ENCODE data around the gene TOP2A. TPM values are rescaled to one million over a fixed set of nuclear protein-coding genes. Genes with fewer than 3 reads are reported as not detected.

TOP2A gene
- total RNA-seq, 2 donors from 2014 or later, result 0.31 to 3.7 TPM

GRCh38 chr17:40358323-40359038 lies 59.2 kb downstream of the TOP2A start:
- peak overlapping the region in 1 of 2 donors; percentile 50 for H3K27ac ChIP-seq
- H3K9me3 ChIP-seq, result no peaks in the 10 kb centered on the region
- H3K4me3 ChIP-seq, result no peak overlapping the region
- H3K36me3 ChIP-seq, result peaks cover 31% of the 10 kb centered on the region
- peak; percentile 96 to 99 for TF ChIP-seq CTCF (IDR thresholded peaks at IDR 0.05)
- peaks cover 0 to 25% of the 10 kb centered on the region in 2 donors for H3K4me1 ChIP-seq
- no peaks in the 10 kb centered on the region for H3K27me3 ChIP-seq
- peak; percentile 95 for DNase-seq (ENCODE audit: low spot score)

GRCh38 chr17:40356990-40357881 lies 60.5 kb downstream of the TOP2A start:
- Histone ChIP-seq H3K9me3 (no peaks in the 10 kb centered on the region), H3K4me1 (peaks cover 0 to 23% of the 10 kb centered on the region in 2 donors), H3K27me3 (no peaks in the 10 kb centered on the region), H3K36me3 (peaks cover 41% of the 10 kb centered on the region), H3K4me3 (no peak overlapping the region), H3K27ac (peak overlapping the region; percentile 27 to 52)
- no peak for TF ChIP-seq CTCF (IDR thresholded peaks at IDR 0.05)
- no peak for DNase-seq (ENCODE audit: low spot score)

GRCh38 chr17:40355804-40356758 lies 61.6 kb downstream of the TOP2A start:
- Histone ChIP-seq H3K27me3 (no peaks in the 10 kb centered on the region), H3K4me1 (peaks cover 0 to 30% of the 10 kb centered on the region in 2 donors), H3K36me3 (peaks cover 52% of the 10 kb centered on the region), H3K27ac (peak overlapping the region; percentile 27 to 55), H3K9me3 (no peaks in the 10 kb centered on the region), H3K4me3 (no peak overlapping the region)
- no peak for TF ChIP-seq CTCF (IDR thresholded peaks at IDR 0.05)
- no peak for DNase-seq (ENCODE audit: low spot score)

- DNase-seq (ENCODE audit: low spot score), result peak; percentile 83
- Histone ChIP-seq H3K4me3 (no peak overlapping the region), H3K9me3 (no peaks in the 10 kb centered on the region), H3K27me3 (no peaks in the 10 kb centered on the region), H3K4me1 (peaks cover 0 to 38% of the 10 kb centered on the region in 2 donors), H3K36me3 (peaks cover 56% of the 10 kb centered on the region), H3K27ac (peak overlapping the region; percentile 27 to 55)
- TF ChIP-seq CTCF (IDR thresholded peaks at IDR 0.05), result peak; percentile 97 to 98
Measured at GRCh38 chr17:40355123-40355803, 62.4 kb downstream of the TOP2A start.

Measured in right atrium auricular region (tissue), 2 donors.